Peyer's patch (tissue), 4 donors: ENCODE measurements around the gene LYSMD4. TPM values are rescaled to one million over a fixed set of nuclear protein-coding genes. Genes with fewer than 3 reads are reported as not detected.

Source experiments
- DNase-seq, 3 donors: peaks; one replicate each; pipeline ENCODE4 v3.0.0-alpha.2; 2017 to 2019
- H3K27ac ChIP-seq, 4 donors: fragments of 200-600 bp; sonication (generic); one replicate each; pipeline ENCODE4 v1.5.1; 2016 to 2019
- H3K27me3 ChIP-seq, 2 donors: fragments of 200-600 bp; sonication (generic); one replicate each; pipeline ENCODE4 v1.5.1; 2019
- H3K36me3 ChIP-seq, 3 donors: fragments of 200-600 bp; sonication (generic); one replicate each; pipeline ENCODE4 v1.5.1; 2016 to 2019
- H3K4me1 ChIP-seq, 4 donors: fragments of 200-600 bp; sonication (generic); one replicate each; pipeline ENCODE4 v1.5.1; 2016 to 2019
- H3K4me3 ChIP-seq, 4 donors: fragments of 200-600 bp; sonication (generic); 1 replicate in 3 of 4; 2 replicates in 1 of 4; pipeline ENCODE4 v1.5.1; 2016 to 2019; ENCODE audit warnings: mild to moderate bottlenecking in 1 of 4
- H3K9me3 ChIP-seq, 4 donors: fragments of 200-600 bp; sonication (generic); one replicate each; pipeline ENCODE4 v1.5.1; 2016 to 2019; ENCODE audit warnings: mild to moderate bottlenecking in 1 of 4
- POLR2A ChIP-seq, 2 donors: fragments of 450-650 bp; IDR thresholded peaks; one replicate each; pipeline ENCODE4 v1.5.1; 2017; ENCODE audit warnings: antibody characterized with exemption in 2 of 2, mild to moderate bottlenecking in 2 of 2, moderate library complexity in 2 of 2
- total RNA-seq, 4 donors: library from RNA; depleted of rRNA; stranded (reverse); fragments of >200 nt; gene quantifications; one replicate each; pipeline ENCODE4 v1.1.0, GENCODE V29; 2016
- TF ChIP-seq, protein P1 (sequence below), 6 experiments: fragments of 450-650 bp in 4 of 6; fragments of 200-600 bp in 2 of 6; sonication (generic) in 1 of 6; IDR thresholded peaks; one replicate each; pipeline ENCODE4 v1.5.1; 2017 to 2019; ENCODE audit warnings: antibody characterized with exemption in 6 of 6, mild to moderate bottlenecking in 3 of 6, moderate library complexity in 1 of 6

Gene LYSMD4
- total RNA-seq, 4 donors from 2014 or later: 8.3 to 39.9 (median 18.6) TPM

DNA sequence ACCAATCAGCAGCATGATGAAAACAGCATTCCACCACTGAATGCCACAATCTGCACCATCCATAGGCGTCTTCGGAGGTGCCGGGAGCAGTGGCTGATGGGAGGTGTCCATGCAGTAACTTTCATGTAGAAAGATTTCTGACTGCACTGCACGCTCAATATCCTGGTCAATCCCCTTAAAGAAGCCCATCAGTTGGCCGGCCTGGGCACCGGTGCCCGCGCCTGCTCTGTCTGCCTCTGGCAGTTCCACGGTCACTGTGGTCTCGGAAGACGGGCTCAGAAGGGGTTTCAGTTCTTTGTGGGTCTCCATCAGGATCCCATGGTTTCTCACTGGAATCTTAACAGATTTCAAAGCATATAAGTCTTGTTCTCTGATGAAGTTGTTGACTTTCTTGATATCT lies 3.9 kb downstream of the LYSMD4 start:
- H3K27me3 ChIP-seq: no peaks in the 10 kb centered on the region
- peak in 1 of 3 donors; percentile 40 for DNase-seq
- TF ChIP-seq, protein P1, sequence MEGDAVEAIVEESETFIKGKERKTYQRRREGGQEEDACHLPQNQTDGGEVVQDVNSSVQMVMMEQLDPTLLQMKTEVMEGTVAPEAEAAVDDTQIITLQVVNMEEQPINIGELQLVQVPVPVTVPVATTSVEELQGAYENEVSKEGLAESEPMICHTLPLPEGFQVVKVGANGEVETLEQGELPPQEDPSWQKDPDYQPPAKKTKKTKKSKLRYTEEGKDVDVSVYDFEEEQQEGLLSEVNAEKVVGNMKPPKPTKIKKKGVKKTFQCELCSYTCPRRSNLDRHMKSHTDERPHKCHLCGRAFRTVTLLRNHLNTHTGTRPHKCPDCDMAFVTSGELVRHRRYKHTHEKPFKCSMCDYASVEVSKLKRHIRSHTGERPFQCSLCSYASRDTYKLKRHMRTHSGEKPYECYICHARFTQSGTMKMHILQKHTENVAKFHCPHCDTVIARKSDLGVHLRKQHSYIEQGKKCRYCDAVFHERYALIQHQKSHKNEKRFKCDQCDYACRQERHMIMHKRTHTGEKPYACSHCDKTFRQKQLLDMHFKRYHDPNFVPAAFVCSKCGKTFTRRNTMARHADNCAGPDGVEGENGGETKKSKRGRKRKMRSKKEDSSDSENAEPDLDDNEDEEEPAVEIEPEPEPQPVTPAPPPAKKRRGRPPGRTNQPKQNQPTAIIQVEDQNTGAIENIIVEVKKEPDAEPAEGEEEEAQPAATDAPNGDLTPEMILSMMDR (IDR thresholded peaks at IDR 0.05): no peak
- no peak for TF ChIP-seq POLR2A (IDR thresholded peaks at IDR 0.05)
- no peak overlapping the region for H3K27ac ChIP-seq
- H3K36me3 ChIP-seq: peaks cover 0 to 20% (median 0%) of the 10 kb centered on the region in 3 donors
- no peak overlapping the region for H3K4me3 ChIP-seq
- peaks cover 0 to 11% (median 1%) of the 10 kb centered on the region in 4 donors for H3K4me1 ChIP-seq
- no peaks in the 10 kb centered on the region for H3K9me3 ChIP-seq

DNA sequence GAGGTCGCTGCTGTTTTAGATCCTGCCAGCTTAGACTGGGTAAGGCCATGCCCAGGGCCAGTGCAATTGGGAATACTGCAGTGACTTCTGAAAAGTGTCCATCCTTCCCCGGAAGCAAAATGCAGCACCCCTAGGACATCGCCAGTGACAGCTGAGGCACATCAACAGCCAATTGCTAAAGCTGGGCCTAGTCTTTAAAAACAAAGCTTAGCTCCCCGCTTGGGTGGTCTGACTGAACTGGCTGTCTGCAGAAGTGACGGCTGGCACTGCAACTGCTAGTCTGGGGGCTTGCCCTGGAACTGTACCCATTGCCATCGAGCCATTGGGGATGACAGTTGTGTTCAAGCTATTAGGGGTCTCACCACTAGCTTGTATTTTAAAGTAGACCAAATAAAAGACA lies 4.3 kb downstream of the LYSMD4 start:
- H3K4me3 ChIP-seq: no peak overlapping the region
- peak in 1 of 3 donors; percentile 41 for DNase-seq
- H3K9me3 ChIP-seq: no peaks in the 10 kb centered on the region
- TF ChIP-seq, protein P1 (IDR thresholded peaks at IDR 0.05): no peak
- no peak for TF ChIP-seq POLR2A (IDR thresholded peaks at IDR 0.05)
- H3K36me3 ChIP-seq: peaks cover 0 to 20% (median 0%) of the 10 kb centered on the region in 3 donors
- no peak overlapping the region for H3K27ac ChIP-seq
- H3K27me3 ChIP-seq: no peaks in the 10 kb centered on the region
- peaks cover 0 to 11% (median 1%) of the 10 kb centered on the region in 4 donors for H3K4me1 ChIP-seq

DNA sequence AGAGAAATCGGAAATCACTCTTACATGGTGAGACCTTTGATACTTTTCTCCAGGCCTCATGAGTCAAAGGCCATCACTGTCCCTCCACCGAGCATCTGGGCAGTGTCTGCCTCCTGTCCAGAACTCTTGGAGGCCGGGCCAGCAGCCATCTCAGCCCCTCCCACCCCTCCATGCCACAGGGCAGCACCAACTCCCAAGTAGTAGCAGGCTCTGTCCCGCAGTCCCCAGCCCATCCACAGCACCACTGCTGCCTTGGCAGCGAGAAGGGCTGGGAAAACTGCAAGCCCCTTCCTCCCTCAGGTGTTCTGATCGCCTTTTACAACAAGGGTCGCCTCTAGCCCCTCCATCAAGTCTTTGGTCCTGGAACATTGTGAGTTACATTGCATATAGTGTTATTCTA lies 5.5 kb downstream of the LYSMD4 start:
- H3K4me3 ChIP-seq: no peak overlapping the region
- H3K36me3 ChIP-seq: peaks cover 0 to 20% (median 0%) of the 10 kb centered on the region in 3 donors
- H3K27ac ChIP-seq: no peak overlapping the region
- DNase-seq: no peak
- no peaks in the 10 kb centered on the region for H3K27me3 ChIP-seq
- peaks cover 0 to 11% (median 0%) of the 10 kb centered on the region in 4 donors for H3K4me1 ChIP-seq
- H3K9me3 ChIP-seq: no peaks in the 10 kb centered on the region
- TF ChIP-seq, protein P1 (IDR thresholded peaks at IDR 0.05): no peak
- no peak for TF ChIP-seq POLR2A (IDR thresholded peaks at IDR 0.05)

DNA sequence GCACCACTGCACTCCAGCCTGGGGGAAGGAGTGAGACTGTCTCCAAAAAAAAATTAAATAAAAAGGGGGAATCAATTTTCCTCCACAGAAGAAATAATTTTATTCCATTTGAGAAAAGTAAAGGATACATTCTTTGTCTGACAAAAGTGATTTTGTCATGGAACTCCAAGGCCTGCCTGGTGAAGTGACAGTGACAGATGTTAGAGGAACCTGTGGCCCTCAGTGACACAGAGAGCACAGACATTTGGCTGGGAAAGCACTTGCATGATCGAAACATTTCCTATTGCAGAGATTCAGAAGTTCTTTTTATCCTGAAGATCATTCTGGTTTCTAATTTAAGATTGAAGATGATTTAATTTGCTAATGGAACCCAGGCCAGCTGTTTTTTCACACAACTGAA lies 5.9 kb downstream of the LYSMD4 start:
- TF ChIP-seq POLR2A (IDR thresholded peaks at IDR 0.05): no peak
- TF ChIP-seq, protein P1 (IDR thresholded peaks at IDR 0.05): no peak
- H3K36me3 ChIP-seq: peaks cover 0 to 20% (median 0%) of the 10 kb centered on the region in 3 donors
- peaks cover 0 to 11% (median 0%) of the 10 kb centered on the region in 4 donors for H3K4me1 ChIP-seq
- H3K27me3 ChIP-seq: no peaks in the 10 kb centered on the region
- H3K4me3 ChIP-seq: no peak overlapping the region
- no peak for DNase-seq
- no peak overlapping the region for H3K27ac ChIP-seq
- H3K9me3 ChIP-seq: no peaks in the 10 kb centered on the region

DNA sequence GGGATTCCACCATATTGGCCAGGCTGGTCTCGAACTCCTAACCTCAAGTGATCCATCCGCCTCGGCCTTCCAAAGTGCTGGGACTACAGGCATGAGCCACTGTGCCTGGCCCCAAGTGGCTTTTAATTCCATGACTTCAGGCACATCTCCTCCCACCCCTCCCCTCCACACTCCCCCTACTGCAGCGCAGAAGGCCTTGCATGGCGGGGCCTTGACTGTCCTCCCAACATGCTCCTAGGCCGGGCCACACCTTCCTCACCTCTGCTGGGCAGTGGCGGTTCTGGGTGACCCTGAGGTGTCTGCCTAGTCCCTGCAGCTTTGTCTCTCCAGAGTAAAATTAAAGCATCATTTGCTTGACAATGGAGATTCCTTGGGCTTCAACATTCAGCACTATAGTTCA lies 6.9 kb downstream of the LYSMD4 start:
- Histone ChIP-seq H3K27ac (no peak overlapping the region), H3K36me3 (peaks cover 0 to 20% (median 0%) of the 10 kb centered on the region in 3 donors), H3K27me3 (no peaks in the 10 kb centered on the region), H3K4me1 (peaks cover 0 to 3% (median 0%) of the 10 kb centered on the region in 4 donors), H3K4me3 (no peak overlapping the region), H3K9me3 (no peaks in the 10 kb centered on the region)
- TF ChIP-seq, protein P1 (IDR thresholded peaks at IDR 0.05): no peak
- TF ChIP-seq POLR2A (IDR thresholded peaks at IDR 0.05): no peak
- no peak for DNase-seq

DNA sequence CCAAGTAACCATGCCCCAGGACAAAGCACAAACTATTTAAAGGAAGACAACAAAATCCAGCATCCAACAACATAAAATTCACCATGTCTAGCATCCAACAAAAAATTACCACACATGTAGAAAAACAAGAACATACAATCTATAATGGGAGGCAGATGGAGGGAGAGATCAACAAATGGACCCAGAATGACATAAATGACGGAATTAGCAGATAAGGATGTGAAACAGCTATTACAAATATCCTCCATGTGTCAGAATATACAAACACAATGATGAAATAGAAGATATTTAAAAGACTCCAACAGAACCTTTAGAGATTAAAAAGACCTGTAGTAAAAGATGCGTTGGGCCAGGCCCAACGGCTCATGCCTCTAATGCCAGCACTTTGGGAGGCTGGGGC lies 10.8 kb downstream of the LYSMD4 start:
- Histone ChIP-seq H3K4me1 (peaks cover 0 to 3% (median 1%) of the 10 kb centered on the region in 4 donors), H3K4me3 (no peak overlapping the region), H3K27ac (no peak overlapping the region), H3K9me3 (no peaks in the 10 kb centered on the region), H3K36me3 (no peaks in the 10 kb centered on the region), H3K27me3 (no peaks in the 10 kb centered on the region)
- DNase-seq: no peak
- TF ChIP-seq, protein P1 (IDR thresholded peaks at IDR 0.05): no peak
- no peak for TF ChIP-seq POLR2A (IDR thresholded peaks at IDR 0.05)
